ENCODE measurements around the gene FTSJ1. TPM values are rescaled to one million over a fixed set of nuclear protein-coding genes. Genes with fewer than 3 reads are reported as not detected.
A peak's percentile ranks its signal among the peaks of the same experiment; 100 is the strongest.

The FTSJ1 gene
- total and polyA plus RNA-seq, 2 of the 4 experiments (the other 2 are of a cell fraction): 50.8 to 59.9 TPM

DNA sequence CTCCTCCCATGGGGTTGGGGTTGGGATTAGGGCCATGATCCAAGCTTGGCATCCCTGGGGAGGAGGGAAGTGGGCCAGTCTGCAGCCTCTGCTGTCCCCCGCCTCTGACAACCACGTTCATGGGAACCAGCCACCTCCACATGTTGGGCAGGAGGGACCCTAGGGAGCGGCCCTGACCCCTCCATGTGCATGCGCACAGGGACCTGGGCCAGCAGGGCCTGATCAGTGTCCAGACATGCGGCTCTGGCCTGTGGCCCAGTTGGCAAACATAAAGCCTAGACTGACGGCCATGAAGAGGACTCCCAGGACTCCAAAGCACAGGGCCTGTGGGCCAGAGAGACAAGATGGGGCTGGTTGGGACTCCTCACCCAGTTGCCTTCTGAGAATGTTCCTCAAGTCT lies 17.3 kb upstream of the FTSJ1 start:
- Histone ChIP-seq H3K4ac (ENCODE audit: low read depth, low read length) (no peak overlapping the region), H3K9me1 (ENCODE audit: insufficient read depth, low read length) (no peaks in the 10 kb centered on the region), H4K5ac (ENCODE audit: low read depth, low read length) (no peak overlapping the region), H2AK9ac (replicated peaks; ENCODE audit: low read depth, low read length, poor library complexity) (no peak overlapping the region), H2BK120ac (ENCODE audit: low read depth, low read length) (no peak overlapping the region), H3K27me3 (ENCODE audit: control insufficient read depth, insufficient read depth, low read length) (no peaks in the 10 kb centered on the region), H3K4me3 (ENCODE audit: insufficient read depth, low read depth, low read length) (no peak overlapping the region), H3K4me1 (ENCODE audit: control insufficient read depth, insufficient read depth, low read length) (no peaks in the 10 kb centered on the region), H3K23ac (ENCODE audit: low read depth, low read length) (no peak overlapping the region), H4K20me1 (ENCODE audit: insufficient read depth, low read length) (no peaks in the 10 kb centered on the region), H2BK15ac (ENCODE audit: low read depth, low read length) (no peak overlapping the region), H3K27ac (ENCODE audit: insufficient read depth, low read length) (no peak overlapping the region), H3K56ac (ENCODE audit: extremely low read depth, insufficient read depth, low read length) (no peak overlapping the region), H3K4me2 (ENCODE audit: low read depth, low read length) (no peak overlapping the region), H2BK20ac (ENCODE audit: low read depth, low read length) (no peak overlapping the region), H3K79me1 (ENCODE audit: low read depth in 1 of 2, low read length in 2 of 2) (no peaks in the 10 kb centered on the region), H3K18ac (ENCODE audit: low read depth, low read length) (no peak overlapping the region), H4K91ac (ENCODE audit: insufficient read depth, low read depth, low read length) (no peak overlapping the region), H2AK5ac (ENCODE audit: low read depth, low read length) (no peak overlapping the region), H3K9me3 (ENCODE audit: control insufficient read depth, insufficient read depth, low read length) (peaks cover 2% of the 10 kb centered on the region; the same call in 1 of the 2 replicates), H3K36me3 (ENCODE audit: control insufficient read depth, insufficient read depth, low read length) (no peaks in the 10 kb centered on the region), H2BK5ac (ENCODE audit: low read depth, low read length, poor library complexity, severe bottlenecking) (no peak overlapping the region), H4K8ac (ENCODE audit: low read depth in 2 of 2, low read length in 2 of 2) (no peak overlapping the region), H2AFZ (replicated peaks; ENCODE audit: low read length, poor library complexity) (peak overlapping the region; percentile 11), H3K9ac (ENCODE audit: low read depth, low read length) (no peak overlapping the region), H3K14ac (replicated peaks; ENCODE audit: low read depth, low read length) (no peak overlapping the region)
- intact Hi-C loops (cut with micrococcal nuclease): no loop called here
- dilution Hi-C loops (cut with HindIII; ENCODE audit: low sequenced_read_pairs, unreplicated experiment): no loop called here
- DNase-seq (no peak), ATAC-seq (ENCODE audit: low read depth) (no peak)
- ChIA-PET POLR2A (ENCODE audit: unreplicated experiment) (no interaction called here), CTCF (no interaction called here)
- no TSS peak for BruUV-seq (replicated peaks)
- in situ Hi-C loops (cut with MboI; ENCODE audit: low sequenced_read_pairs): no loop called here
- TF ChIP-seq MAFK (IDR thresholded peaks at IDR 0.05; ENCODE audit: low read depth, low read length): no peak
- no peak for TF ChIP-seq NFE2L2 (IDR thresholded peaks at IDR 0.05; ENCODE audit: low read depth, low read length)
- TF ChIP-seq BHLHE40 (IDR thresholded peaks at IDR 0.05; ENCODE audit: low read depth, low read length): no peak
- no peak for TF ChIP-seq CEBPB (IDR thresholded peaks at IDR 0.05; ENCODE audit: low read depth, low read length)
- TF ChIP-seq RCOR1 (IDR thresholded peaks at IDR 0.05; ENCODE audit: insufficient replicate concordance, low read length): no peak
- WGBS, 2 experiments (ENCODE audit: extremely low coverage in 2 of 2, insufficient read length in 1 of 2): no CpG with 5 or more reads among the region's 6 CpGs
